Upper lobe of left lung (tissue), 6 donors: ENCODE measurements around the gene TFAP2A. TPM values are rescaled to one million over a fixed set of nuclear protein-coding genes. Genes with fewer than 3 reads are reported as not detected.

Experiments
- ATAC-seq, 2 donors: fragments of 200-7000 bp; cut with Tn5 transposase; one replicate each; pipeline ENCODE4 v1.9.1; 2022; ENCODE audit warnings: mild to moderate bottlenecking in 2 of 2, moderate library complexity in 2 of 2; ENCODE audit not compliant: low FRiP score in 2 of 2
- DNase-seq, 2 donors: peaks; one replicate each; pipeline ENCODE4 v3.0.0-alpha.2; 2019 to 2020
- H3K27ac ChIP-seq, 4 donors: fragments of 200-600 bp; sonication (generic); one replicate each; pipeline ENCODE4 v1.5.1; 2016 to 2019
- H3K27me3 ChIP-seq, 4 donors: fragments of 200-600 bp; sonication (generic); one replicate each; pipeline ENCODE4 v1.5.1; 2017 to 2019
- H3K36me3 ChIP-seq, 4 donors: fragments of 200-600 bp; sonication (generic); one replicate each; pipeline ENCODE4 v1.5.1; 2016 to 2019
- H3K4me1 ChIP-seq, 4 donors: fragments of 200-600 bp; sonication (generic); one replicate each; pipeline ENCODE4 v1.5.1; 2018 to 2019
- H3K4me3 ChIP-seq, 4 donors: fragments of 200-600 bp; sonication (generic); one replicate each; pipeline ENCODE4 v1.5.1; 2017 to 2019; ENCODE audit warnings: mild to moderate bottlenecking in 2 of 4, moderate library complexity in 1 of 4
- H3K9me3 ChIP-seq, 4 donors: fragments of 200-600 bp; sonication (generic); one replicate each; pipeline ENCODE4 v1.5.1; 2018 to 2019
- EP300 ChIP-seq, 4 donors: sonication (generic); formaldehyde crosslinking; IDR thresholded peaks; one replicate each; pipeline ENCODE4 v1.5.1; 2017; ENCODE audit warnings: antibody characterized with exemption in 4 of 4, control low read depth in 2 of 4
- POLR2A ChIP-seq, 4 donors: fragments of 450-650 bp; IDR thresholded peaks; one replicate each; pipeline ENCODE4 v1.5.1; 2016 to 2017; ENCODE audit warnings: antibody characterized with exemption in 4 of 4, mild to moderate bottlenecking in 2 of 4
- POLR2AphosphoS5 ChIP-seq, 2 donors: sonication (generic); formaldehyde crosslinking; IDR thresholded peaks; one replicate each; pipeline ENCODE4 v1.5.1; 2017; ENCODE audit warnings: antibody characterized with exemption in 2 of 2
- WGBS, 2 donors: methylation state at CpG; one replicate each; pipeline ENCODE4 v1.1.5; 2017 to 2018; 5-methylcytosine and 5-hydroxymethylcytosine counted together
- total RNA-seq, 6 donors: library from RNA; depleted of rRNA in 4 of 6; stranded (reverse); fragments of >200 nt in 4 of 6; gene quantifications; one replicate each; pipeline versions ENCODE4 v1.1.0 to v1.2.1, GENCODE V29; 2016 to 2021
- TF ChIP-seq, protein P1 (sequence below), 6 experiments: fragments of 450-650 bp in 4 of 6; fragments of 200-600 bp in 2 of 6; sonication (generic) in 2 of 6; IDR thresholded peaks; one replicate each; pipeline ENCODE4 v1.5.1; 2016 to 2019; ENCODE audit warnings: antibody characterized with exemption in 6 of 6
- donor health status: DM: no; HTN: no; CAD: no; lungs with moderate emphysema.
- donor health status: DM: no; HTN: yes; CAD: no; lungs with severe emphysema.

The TFAP2A gene
- total RNA-seq, 6 donors from 2014 or later: 0.69 to 7.8 (median 1.1) TPM; not detected in 1

DNA sequence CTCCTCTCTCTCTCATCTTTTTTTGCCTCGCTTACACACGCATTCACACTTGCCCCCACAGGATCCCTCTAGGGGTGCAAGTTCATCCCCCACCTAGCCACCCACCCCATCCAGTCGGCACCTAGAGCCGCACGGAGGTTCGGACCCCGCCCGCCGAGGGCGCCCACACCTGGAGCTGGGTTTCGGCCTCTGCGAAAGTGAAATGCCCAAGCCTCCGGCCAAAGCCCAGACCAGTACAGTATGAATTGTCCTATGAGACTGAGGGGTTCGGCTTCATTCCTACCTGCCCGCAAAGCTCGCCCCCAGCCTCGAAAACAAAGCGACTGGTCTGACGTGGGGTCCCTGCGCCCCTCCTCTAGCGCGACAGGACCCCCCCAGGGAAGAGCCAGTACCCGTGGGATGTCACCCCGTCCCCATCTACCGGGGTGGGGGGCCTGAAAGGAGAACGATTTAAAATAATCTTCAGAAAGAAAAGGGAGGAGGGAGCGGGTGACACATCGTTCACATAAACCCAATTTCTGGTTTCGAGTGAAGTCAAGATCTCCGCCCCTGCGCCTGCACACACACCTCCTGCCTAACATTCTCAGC, 1.5 kb downstream of the TFAP2A start:
- Histone ChIP-seq H3K36me3 (no peaks in the 10 kb centered on the region), H3K4me1 (peaks cover 42 to 67% (median 46%) of the 10 kb centered on the region in 4 donors), H3K4me3 (peak overlapping the region in 3 of 4 donors; percentile 58 to 82 (median 78)), H3K27me3 (peaks cover 5 to 84% (median 56%) of the 10 kb centered on the region in 4 donors), H3K27ac (no peak overlapping the region), H3K9me3 (no peaks in the 10 kb centered on the region)
- no peak for TF ChIP-seq EP300 (IDR thresholded peaks at IDR 0.05)
- TF ChIP-seq POLR2A (IDR thresholded peaks at IDR 0.05): no peak
- TF ChIP-seq, protein P1, sequence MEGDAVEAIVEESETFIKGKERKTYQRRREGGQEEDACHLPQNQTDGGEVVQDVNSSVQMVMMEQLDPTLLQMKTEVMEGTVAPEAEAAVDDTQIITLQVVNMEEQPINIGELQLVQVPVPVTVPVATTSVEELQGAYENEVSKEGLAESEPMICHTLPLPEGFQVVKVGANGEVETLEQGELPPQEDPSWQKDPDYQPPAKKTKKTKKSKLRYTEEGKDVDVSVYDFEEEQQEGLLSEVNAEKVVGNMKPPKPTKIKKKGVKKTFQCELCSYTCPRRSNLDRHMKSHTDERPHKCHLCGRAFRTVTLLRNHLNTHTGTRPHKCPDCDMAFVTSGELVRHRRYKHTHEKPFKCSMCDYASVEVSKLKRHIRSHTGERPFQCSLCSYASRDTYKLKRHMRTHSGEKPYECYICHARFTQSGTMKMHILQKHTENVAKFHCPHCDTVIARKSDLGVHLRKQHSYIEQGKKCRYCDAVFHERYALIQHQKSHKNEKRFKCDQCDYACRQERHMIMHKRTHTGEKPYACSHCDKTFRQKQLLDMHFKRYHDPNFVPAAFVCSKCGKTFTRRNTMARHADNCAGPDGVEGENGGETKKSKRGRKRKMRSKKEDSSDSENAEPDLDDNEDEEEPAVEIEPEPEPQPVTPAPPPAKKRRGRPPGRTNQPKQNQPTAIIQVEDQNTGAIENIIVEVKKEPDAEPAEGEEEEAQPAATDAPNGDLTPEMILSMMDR (IDR thresholded peaks at IDR 0.05): no peak
- no peak for TF ChIP-seq POLR2AphosphoS5 (IDR thresholded peaks at IDR 0.05)
- 7 to 12% methylated on average over 21 to 31 of the region's 31 CpGs for WGBS, 2 donors
- ATAC-seq: no peak
- no peak for DNase-seq

DNA sequence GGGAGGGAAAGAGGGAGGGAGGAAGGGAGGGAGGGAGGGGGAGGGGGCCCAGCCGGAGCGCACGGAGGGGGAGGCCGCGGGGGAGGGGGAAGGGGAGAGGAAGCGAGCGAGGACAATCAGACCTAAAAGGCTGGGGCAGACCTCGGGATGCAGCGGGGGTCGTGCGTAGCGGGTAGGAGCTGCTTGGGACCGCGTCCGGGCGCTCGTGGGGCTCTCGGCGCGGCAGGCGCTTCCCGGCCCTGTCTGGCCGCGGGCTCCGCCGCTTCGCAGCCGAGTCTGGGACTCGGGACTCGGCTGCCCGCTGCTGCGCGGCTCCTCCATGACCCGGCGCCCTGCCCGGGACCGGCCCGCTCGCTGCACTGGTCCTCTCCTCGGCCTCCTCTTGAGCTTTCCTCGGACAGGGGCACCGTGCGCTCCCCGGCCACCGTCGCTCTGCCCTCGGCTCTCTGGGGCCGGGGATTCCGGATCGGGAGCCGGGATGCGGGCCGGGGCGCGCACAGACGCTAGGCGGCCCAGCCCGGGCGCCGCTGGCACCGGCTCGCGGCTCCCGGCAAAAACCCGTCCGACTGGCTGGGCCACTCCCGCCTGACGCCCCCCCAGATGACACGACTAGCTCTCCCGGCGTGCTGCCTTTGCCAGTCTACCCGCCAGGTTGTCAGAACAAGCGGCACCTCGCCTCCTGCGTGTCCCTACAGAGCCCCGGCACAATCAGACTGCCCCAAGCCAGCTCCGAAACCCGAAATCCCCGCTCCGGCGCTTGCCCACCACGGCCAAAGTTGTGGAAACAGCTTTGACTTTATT, 2.2 kb downstream of the TFAP2A start:
- no peaks in the 10 kb centered on the region for H3K9me3 ChIP-seq
- peaks cover 42 to 66% (median 46%) of the 10 kb centered on the region in 4 donors for H3K4me1 ChIP-seq
- H3K27ac ChIP-seq: peak overlapping the region in 1 of 4 donors; percentile 46
- 2 to 4% methylated on average over 14 to 54 of the region's 82 CpGs for WGBS, 2 donors
- TF ChIP-seq, protein P1 (IDR thresholded peaks at IDR 0.05): peak in 1 of 6 experiments; percentile 13
- TF ChIP-seq POLR2AphosphoS5 (IDR thresholded peaks at IDR 0.05): no peak
- TF ChIP-seq POLR2A (IDR thresholded peaks at IDR 0.05): peak in 1 of 4 donors; percentile 49
- no peak for TF ChIP-seq EP300 (IDR thresholded peaks at IDR 0.05)
- no peaks in the 10 kb centered on the region for H3K36me3 ChIP-seq
- H3K4me3 ChIP-seq: peak overlapping the region; percentile 58 to 82 (median 74)
- DNase-seq (peak in 1 of 2 donors; percentile 89), ATAC-seq (peak in 1 of 2 donors; percentile 61)
- H3K27me3 ChIP-seq: peaks cover 5 to 82% (median 55%) of the 10 kb centered on the region in 4 donors

DNA sequence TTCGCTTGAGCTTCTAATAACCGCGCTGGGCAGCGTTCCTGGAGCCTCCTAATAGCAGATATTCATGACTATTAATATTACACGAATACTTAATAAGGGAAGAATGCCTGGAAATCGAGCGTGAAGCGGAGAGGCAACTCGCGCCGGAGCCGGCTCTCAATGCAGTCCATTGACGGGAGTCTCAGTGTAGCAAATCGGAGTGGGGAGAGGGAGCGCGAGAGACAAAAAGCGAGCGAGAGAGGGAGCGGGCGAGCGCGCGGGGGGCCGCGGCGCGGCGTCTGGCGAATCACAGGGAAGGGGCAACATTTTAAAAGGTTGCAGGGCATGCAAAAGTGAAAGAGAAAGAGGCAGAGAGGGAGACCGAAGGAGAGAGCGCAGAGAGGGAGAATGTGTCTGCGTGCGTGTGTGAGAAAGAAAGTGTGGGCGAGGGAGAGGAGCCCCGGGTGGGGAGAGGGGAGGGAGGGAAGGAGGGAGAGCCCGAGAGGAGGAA, 2.9 kb downstream of the TFAP2A start:
- DNase-seq (peak in 1 of 2 donors; percentile 89), ATAC-seq (peak in 1 of 2 donors; percentile 62)
- WGBS, 2 donors: 1% methylated on average over 32 to 36 of the region's 36 CpGs
- H3K4me1 ChIP-seq: peaks cover 42 to 60% (median 44%) of the 10 kb centered on the region in 4 donors
- no peaks in the 10 kb centered on the region for H3K36me3 ChIP-seq
- TF ChIP-seq POLR2AphosphoS5 (IDR thresholded peaks at IDR 0.05) (no peak), EP300 (IDR thresholded peaks at IDR 0.05) (no peak), POLR2A (IDR thresholded peaks at IDR 0.05) (no peak)
- TF ChIP-seq, protein P1 (IDR thresholded peaks at IDR 0.05): no peak
- H3K27ac ChIP-seq: no peak overlapping the region
- H3K9me3 ChIP-seq: no peaks in the 10 kb centered on the region
- peaks cover 5 to 78% (median 52%) of the 10 kb centered on the region in 4 donors for H3K27me3 ChIP-seq
- H3K4me3 ChIP-seq: peak overlapping the region; percentile 58 to 82 (median 74)

DNA sequence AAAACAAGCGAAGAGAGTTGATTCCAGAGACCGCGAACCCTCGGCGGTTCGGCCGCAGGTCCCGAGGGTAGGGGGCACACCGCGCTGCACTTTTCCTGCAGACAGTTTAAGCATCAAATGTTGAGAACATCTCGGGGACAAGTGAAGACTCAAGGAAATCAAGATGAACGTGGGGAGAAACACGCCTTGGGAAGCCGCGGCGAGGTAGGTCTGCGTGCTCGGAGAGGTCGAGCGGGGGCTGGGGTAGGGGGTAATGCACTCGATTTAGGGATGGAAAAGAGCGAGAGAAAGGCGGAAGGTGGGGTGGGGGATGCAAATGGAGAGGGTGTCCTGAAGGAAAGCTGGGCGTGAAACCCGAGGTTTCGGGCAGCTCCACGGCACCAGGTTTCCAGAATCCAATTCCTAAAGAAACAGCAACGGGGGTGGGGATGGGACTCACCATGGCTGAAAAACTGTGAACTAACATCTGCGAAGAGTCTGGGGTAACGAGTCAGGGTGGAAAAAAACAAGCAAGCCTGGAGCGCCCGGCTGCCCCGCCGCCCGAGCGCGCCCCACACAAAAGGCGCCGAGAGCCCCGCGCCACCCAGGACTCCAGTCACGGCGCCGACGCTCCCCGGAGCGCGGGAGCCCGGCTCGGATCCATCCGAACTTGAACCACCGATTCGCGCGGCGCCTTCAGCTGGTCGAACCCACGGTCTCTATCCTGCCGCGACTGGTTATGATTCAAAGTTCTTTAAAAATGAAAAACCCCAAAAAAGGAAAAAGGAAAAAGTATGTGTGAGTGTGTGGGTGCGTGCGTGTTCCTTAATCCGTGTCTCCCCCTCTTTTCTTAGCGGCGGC, 3.5 kb downstream of the TFAP2A start:
- TF ChIP-seq EP300 (IDR thresholded peaks at IDR 0.05) (no peak), POLR2AphosphoS5 (IDR thresholded peaks at IDR 0.05) (no peak), POLR2A (IDR thresholded peaks at IDR 0.05) (no peak)
- TF ChIP-seq, protein P1 (IDR thresholded peaks at IDR 0.05): no peak
- Histone ChIP-seq H3K4me1 (peaks cover 40 to 53% (median 42%) of the 10 kb centered on the region in 4 donors), H3K9me3 (no peaks in the 10 kb centered on the region), H3K27me3 (peaks cover 5 to 72% (median 50%) of the 10 kb centered on the region in 4 donors), H3K4me3 (peak overlapping the region; percentile 58 to 82 (median 74)), H3K36me3 (no peaks in the 10 kb centered on the region), H3K27ac (no peak overlapping the region)
- WGBS, 2 donors: 6 to 9% methylated on average over 49 to 61 of the region's 65 CpGs
- ATAC-seq: peak in 1 of 2 donors; percentile 38
- peak in 1 of 2 donors; percentile 82 for DNase-seq
